Uterus (tissue), 4 donors: ENCODE results near the gene GNAS-AS1. TPM values are rescaled to one million over a fixed set of nuclear protein-coding genes. Genes with fewer than 3 reads are reported as not detected.
A peak's percentile ranks its signal among the peaks of the same experiment; 100 is the strongest.

ENCODE experiments used
- DNase-seq, 2 donors: peaks; one replicate each; pipeline ENCODE4 v3.0.0-alpha.2; 2019 to 2020
- H3K27ac ChIP-seq, 2 donors: fragments of 200-600 bp; sonication (generic); 1 replicate in 1 of 2; 2 replicates in 1 of 2; pipeline ENCODE4 v1.5.1; 2016 to 2018
- H3K27me3 ChIP-seq, 2 donors: fragments of 200-600 bp; sonication (generic); one replicate each; pipeline ENCODE4 v1.5.1; 2018 to 2019; ENCODE audit warnings: control low read depth in 1 of 2
- H3K36me3 ChIP-seq, 2 donors: fragments of 200-600 bp; sonication (generic); one replicate each; pipeline ENCODE4 v1.5.1; 2019; ENCODE audit warnings: control low read depth in 1 of 2
- H3K4me1 ChIP-seq, 2 donors: fragments of 200-600 bp; sonication (generic); one replicate each; pipeline ENCODE4 v1.5.1; 2018 to 2019; ENCODE audit warnings: control low read depth in 1 of 2
- H3K4me3 ChIP-seq, 2 donors: fragments of 200-600 bp; sonication (generic); 1 replicate in 1 of 2; 2 replicates in 1 of 2; pipeline ENCODE4 v1.5.1; 2018 to 2019; ENCODE audit warnings: mild to moderate bottlenecking in 1 of 2
- H3K9me3 ChIP-seq, 2 donors: fragments of 200-600 bp; sonication (generic); one replicate each; pipeline ENCODE4 v1.5.1; 2019; ENCODE audit warnings: control low read depth in 1 of 2
- POLR2A ChIP-seq, 2 donors: fragments of 450-650 bp; IDR thresholded peaks; one replicate each; pipeline ENCODE4 v1.6.1; 2016; ENCODE audit warnings: antibody characterized with exemption in 2 of 2, mild to moderate bottlenecking in 1 of 2, moderate library complexity in 1 of 2
- intact Hi-C: fragments of 100-400 bp; cut with DNase I; formaldehyde crosslinking; loops from one replicate; pipeline ENCODE4 v1.15.1; 2023; ENCODE audit warnings: low total_unique reads
- total RNA-seq, 4 donors: library from RNA; depleted of rRNA in 3 of 4; stranded (reverse); fragments of >200 nt in 3 of 4; gene quantifications; one replicate each; pipeline versions ENCODE4 v1.1.0 to v1.2.4, GENCODE V29; 2014 to 2023
- TF ChIP-seq, protein P1 (sequence below), 4 experiments: fragments of 200-600 bp in 2 of 4; fragments of 450-650 bp in 2 of 4; sonication (generic) in 2 of 4; IDR thresholded peaks; one replicate each; pipeline ENCODE4 v1.5.1; 2016 to 2019; ENCODE audit warnings: antibody characterized with exemption in 4 of 4, mild to moderate bottlenecking in 2 of 4, moderate library complexity in 1 of 4
- donor health status: DM: yes; HTN: yes; CAD: no.

Gene GNAS-AS1
- total RNA-seq, 4 donors from 2014 or later = 0.77 to 3.4 (median 1.2) TPM; not detected in 1

DNA sequence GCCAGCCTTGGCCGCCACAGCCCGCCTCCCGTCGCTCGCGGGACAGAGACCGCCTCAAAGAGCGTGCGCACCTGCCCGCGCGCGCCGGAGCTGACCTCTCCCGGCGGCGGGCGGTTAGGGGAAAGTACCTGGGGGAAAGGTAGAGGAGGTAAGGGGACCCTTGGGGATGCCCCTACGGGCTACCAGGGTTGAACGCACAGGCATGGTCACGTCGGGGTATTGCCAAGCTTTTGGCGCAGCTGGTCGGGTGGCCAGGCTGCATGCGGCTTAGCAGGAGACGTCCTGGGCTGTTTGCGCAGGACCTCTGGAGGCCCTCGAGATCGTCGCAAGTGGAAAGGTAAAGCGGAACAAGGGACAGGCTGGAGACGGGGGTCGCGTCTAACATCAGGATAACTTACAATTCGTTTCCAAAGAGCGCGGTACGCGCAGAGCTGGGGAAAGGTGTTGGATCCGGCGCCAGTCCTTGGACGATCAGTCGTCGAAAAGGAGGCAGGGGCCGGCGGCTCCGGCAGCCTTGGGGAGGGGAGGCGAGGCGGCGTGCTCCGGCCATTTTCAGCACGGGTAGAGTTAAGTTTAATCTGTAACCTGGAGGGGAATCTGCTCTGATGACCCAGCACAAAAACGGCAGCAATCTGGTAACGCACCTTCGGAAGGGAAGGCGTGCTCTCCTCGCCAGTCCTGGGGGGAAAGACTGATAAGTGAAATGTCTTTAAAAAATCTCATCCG is 9.0 kb downstream of the GNAS-AS1 start:
- Histone ChIP-seq H3K9me3 (no peaks in the 10 kb centered on the region), H3K4me3 (no peak overlapping the region), H3K27me3 (no peaks in the 10 kb centered on the region), H3K27ac (no peak overlapping the region), H3K36me3 (no peaks in the 10 kb centered on the region), H3K4me1 (no peaks in the 10 kb centered on the region)
- intact Hi-C loops = no loop called here
- DNase-seq = no peak
- TF ChIP-seq POLR2A (IDR thresholded peaks at IDR 0.05) = no peak
- TF ChIP-seq, protein P1, sequence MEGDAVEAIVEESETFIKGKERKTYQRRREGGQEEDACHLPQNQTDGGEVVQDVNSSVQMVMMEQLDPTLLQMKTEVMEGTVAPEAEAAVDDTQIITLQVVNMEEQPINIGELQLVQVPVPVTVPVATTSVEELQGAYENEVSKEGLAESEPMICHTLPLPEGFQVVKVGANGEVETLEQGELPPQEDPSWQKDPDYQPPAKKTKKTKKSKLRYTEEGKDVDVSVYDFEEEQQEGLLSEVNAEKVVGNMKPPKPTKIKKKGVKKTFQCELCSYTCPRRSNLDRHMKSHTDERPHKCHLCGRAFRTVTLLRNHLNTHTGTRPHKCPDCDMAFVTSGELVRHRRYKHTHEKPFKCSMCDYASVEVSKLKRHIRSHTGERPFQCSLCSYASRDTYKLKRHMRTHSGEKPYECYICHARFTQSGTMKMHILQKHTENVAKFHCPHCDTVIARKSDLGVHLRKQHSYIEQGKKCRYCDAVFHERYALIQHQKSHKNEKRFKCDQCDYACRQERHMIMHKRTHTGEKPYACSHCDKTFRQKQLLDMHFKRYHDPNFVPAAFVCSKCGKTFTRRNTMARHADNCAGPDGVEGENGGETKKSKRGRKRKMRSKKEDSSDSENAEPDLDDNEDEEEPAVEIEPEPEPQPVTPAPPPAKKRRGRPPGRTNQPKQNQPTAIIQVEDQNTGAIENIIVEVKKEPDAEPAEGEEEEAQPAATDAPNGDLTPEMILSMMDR (IDR thresholded peaks at IDR 0.05) = no peak

DNA sequence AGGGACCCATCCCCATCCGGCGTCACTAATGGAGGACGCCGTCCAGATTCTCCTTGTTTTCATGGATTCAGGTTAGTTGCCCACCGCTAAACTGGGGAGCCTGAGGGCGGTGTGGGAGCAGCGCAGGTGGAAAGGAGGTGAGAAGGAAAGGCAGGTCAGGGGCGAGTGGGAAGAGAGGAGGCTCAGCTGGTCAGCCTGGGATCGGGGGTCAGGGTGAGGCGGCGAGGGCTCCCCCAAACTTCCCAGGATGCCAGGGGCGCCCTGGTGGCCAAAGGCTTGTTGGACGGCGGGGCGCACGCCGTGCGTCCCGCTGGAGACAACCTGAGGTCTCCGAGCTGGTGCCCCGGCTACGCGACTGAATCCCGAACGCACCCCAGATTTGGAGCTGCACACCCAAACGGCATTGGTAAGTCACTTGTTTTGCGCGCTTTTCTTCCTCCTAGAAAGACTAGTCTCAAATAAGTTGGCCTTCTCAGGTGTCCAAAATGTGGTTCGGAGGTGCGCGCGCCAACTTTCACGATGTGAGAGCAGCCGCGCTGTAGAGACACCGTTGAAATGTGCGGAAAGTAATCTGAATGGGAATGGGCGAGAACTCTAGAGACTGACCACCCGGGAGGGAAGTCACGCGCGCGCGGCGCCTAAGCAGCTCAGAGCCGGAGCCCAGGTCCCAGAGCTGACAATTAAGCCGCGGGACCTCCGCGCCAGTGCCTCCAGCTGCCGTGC is 9.7 kb downstream of the GNAS-AS1 start:
- Histone ChIP-seq H3K27me3 (no peaks in the 10 kb centered on the region), H3K4me3 (no peak overlapping the region)
- intact Hi-C loops = no loop called here

DNA sequence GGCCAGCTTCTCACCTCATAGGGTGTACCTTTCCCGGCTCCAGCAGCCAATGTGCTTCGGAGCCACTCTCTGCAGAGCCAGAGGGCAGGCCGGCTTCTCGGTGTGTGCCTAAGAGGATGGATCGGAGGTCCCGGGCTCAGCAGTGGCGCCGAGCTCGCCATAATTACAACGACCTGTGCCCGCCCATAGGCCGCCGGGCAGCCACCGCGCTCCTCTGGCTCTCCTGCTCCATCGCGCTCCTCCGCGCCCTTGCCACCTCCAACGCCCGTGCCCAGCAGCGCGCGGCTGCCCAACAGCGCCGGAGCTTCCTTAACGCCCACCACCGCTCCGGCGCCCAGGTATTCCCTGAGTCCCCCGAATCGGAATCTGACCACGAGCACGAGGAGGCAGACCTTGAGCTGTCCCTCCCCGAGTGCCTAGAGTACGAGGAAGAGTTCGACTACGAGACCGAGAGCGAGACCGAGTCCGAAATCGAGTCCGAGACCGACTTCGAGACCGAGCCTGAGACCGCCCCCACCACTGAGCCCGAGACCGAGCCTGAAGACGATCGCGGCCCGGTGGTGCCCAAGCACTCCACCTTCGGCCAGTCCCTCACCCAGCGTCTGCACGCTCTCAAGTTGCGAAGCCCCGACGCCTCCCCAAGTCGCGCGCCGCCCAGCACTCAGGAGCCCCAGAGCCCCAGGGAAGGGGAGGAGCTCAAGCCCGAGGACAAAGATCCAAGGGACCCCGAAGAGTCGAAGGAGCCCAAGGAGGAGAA is 10.5 kb downstream of the GNAS-AS1 start:
- no peaks in the 10 kb centered on the region for H3K4me1 ChIP-seq
- no peaks in the 10 kb centered on the region for H3K9me3 ChIP-seq
- TF ChIP-seq, protein P1 (IDR thresholded peaks at IDR 0.05) = no peak
- no peak for TF ChIP-seq POLR2A (IDR thresholded peaks at IDR 0.05)
- intact Hi-C loops = no loop called here
- no peaks in the 10 kb centered on the region for H3K36me3 ChIP-seq
- no peak overlapping the region for H3K27ac ChIP-seq
- no peaks in the 10 kb centered on the region for H3K27me3 ChIP-seq
- no peak for DNase-seq
- H3K4me3 ChIP-seq = no peak overlapping the region

More for the DNA sequence above, 9.7 kb downstream of the GNAS-AS1 start:
- H3K27ac ChIP-seq = no peak overlapping the region
- no peaks in the 10 kb centered on the region for H3K36me3 ChIP-seq
- H3K9me3 ChIP-seq = no peaks in the 10 kb centered on the region
- no peak for DNase-seq
- H3K4me1 ChIP-seq = no peaks in the 10 kb centered on the region
- TF ChIP-seq, protein P1 (IDR thresholded peaks at IDR 0.05) = no peak
- TF ChIP-seq POLR2A (IDR thresholded peaks at IDR 0.05) = no peak

DNA sequence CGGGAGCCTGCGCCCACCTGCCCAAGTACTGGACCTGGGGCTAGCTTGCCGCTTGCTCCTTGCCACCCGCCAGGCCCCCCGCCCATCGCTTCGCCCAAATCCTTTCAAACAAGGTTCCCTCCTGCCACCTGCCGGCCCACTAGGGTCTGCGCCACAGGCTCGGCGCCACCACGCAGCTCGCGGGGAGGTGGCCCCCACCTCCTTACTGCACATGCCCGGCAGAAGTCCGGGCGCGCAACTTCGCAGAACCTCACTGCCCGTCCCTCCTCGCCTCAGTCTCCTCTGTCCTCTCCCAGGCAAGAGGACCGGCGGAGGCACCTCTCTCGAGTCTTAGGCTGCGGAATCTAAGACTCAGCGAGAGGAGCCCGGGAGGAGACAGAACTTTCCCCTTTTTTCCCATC is 11.2 kb downstream of the GNAS-AS1 start:
- Histone ChIP-seq H3K4me3 (no peak overlapping the region), H3K27ac (no peak overlapping the region), H3K4me1 (no peaks in the 10 kb centered on the region), H3K27me3 (no peaks in the 10 kb centered on the region), H3K36me3 (no peaks in the 10 kb centered on the region), H3K9me3 (no peaks in the 10 kb centered on the region)
- intact Hi-C loops = no loop called here
- no peak for DNase-seq
- no peak for TF ChIP-seq POLR2A (IDR thresholded peaks at IDR 0.05)
- TF ChIP-seq, protein P1 (IDR thresholded peaks at IDR 0.05) = peak in 2 of 4 experiments; percentile 28 to 35
